ENCODE data around the gene AGAP3.

The AGAP3 gene

DNA sequence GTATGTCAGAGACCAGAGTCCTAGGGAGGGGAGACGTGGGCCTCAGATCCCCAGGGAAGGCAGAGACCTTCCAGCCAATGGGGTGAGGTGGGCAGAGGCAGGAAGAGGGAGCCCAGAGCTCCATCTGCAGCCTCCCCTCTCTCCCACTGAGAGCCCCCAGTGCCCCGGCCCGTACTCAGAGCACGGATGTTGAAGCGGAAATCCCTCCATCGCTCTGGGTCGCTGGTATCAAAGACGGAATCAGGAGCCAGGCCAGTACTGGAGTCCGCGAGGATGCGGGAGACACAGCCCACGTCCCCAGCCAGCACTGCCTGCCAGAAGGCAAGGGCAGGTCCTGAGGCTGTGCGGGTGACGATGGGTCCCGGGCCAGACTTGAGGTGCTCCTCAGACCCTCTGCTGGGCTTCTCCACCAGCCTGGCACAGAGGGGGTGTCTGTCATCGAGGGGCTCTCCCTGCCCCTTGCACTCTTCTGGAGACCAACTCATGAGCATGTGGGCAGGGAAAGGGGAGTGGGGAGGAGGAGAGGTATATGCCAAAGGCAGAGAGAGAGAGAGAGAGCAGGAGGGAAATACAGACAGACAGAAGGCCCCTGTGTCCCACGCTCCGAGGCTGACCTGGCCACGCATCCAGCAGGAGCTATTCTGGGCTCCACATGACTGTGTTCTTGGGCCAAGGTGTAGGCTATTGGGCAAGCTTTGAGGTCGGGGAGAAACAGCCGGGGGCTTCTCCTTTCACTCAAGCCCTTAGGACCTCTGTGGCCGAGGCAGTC is 100.5 kb downstream of the AGAP3 start, which contains the start of gene ASB10:
ASB10 (minus strand) TSS at position 611 of the 769 bp plus-strand sequence; CDS start at position 491, 120 bp downstream.
- DNase-seq (ENCODE audit: low read depth in 2 of 2): no peak

DNA sequence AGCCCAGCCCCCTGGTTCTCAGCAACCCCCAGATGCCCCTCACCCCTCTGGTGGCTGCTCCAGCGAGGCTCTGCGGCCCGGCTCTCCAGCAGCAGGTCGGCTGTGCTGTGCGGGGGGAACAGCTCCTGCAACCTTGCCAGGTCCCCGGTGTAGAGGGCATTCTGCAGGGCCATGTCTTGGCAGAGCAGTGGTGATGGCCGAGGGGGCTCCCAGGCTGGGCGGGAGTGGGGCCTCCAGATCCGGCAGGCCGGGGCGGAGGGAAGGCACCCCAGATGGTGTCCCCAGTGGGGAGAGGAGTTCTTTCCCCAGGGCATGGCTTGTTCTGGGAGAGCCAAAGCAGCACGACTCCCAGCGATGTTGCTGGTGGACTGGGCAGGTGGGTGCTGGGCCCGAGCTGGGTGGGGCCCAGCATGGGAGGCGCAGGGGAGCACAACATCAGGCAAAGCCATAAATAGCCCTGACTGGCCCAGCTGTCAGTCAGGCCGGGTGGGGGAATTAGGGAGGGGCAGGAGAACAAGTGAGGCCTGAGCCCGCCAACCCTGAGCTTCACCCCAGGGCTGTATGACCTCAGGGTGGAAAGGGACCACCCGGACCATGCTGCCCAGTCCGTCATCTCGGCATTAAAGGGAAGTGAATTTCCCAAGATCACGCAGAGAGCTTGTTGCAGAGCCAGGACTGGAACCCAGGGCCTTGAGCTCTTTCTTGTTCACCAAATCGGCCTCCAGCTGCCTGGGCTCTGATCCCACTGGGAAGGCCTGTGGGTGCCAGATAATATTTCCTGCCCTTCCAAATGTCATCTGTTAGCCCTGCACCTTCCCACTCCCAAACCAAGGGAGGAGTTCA is 101.4 kb downstream of the AGAP3 start:
- DNase-seq (ENCODE audit: low read depth in 2 of 2): no peak

- no peak for DNase-seq (ENCODE audit: low read depth in 2 of 2)
Measured at GRCh38 chr7:151188252-151188542, 101.9 kb downstream of the AGAP3 start.

- DNase-seq (ENCODE audit: low read depth in 2 of 2): no peak
Measured at GRCh38 chr7:151189038-151189437, 102.8 kb downstream of the AGAP3 start.

DNA sequence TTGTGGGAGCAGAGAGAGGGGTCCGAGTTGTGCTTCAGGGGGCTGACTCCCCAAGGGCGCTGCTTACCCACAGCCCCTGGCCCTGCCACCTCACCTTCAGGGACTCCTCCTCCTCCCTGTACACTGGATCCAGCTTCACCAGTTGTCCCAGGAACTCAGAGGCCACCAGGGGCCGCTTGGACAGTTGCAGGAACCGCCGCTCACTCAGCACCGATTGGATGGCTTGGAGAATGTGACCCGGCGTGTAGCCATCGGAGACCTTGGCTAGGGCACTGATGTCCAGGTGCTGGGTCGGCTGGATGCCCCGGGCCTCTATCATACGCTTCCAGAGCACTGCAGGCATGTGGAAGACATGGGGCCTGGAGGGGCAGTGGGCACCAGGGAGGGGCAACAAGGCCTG is 105.3 kb downstream of the AGAP3 start:
- no peak for DNase-seq (ENCODE audit: low read depth in 2 of 2)

DNA sequence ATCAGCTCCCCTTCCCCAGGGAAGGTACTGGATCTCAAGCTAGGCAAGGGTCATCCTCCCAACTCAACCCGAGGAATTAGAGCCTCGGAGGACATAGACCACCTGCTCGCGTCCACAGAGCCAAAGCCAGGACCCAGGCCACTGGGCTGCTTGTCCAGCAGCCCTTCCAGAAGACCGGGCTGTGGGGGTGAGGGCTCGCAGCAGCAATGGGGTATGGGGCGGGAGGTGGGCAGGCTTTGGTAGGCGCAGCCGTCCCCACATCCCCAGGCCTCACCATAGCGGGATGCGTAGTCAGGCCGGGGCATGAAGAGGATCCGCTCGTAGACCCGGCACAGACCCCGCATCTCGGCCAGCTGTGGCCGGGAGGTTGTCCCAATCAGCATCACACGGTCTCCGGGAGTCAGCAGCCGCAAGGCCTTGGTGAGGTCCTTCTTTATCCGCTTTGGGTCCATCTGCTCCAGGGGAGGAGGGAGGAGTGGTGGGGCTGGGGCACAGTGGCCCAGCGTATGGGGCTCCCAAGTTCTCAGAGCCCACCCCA is 105.8 kb downstream of the AGAP3 start:
- no peak for DNase-seq (ENCODE audit: low read depth in 2 of 2)

DNA sequence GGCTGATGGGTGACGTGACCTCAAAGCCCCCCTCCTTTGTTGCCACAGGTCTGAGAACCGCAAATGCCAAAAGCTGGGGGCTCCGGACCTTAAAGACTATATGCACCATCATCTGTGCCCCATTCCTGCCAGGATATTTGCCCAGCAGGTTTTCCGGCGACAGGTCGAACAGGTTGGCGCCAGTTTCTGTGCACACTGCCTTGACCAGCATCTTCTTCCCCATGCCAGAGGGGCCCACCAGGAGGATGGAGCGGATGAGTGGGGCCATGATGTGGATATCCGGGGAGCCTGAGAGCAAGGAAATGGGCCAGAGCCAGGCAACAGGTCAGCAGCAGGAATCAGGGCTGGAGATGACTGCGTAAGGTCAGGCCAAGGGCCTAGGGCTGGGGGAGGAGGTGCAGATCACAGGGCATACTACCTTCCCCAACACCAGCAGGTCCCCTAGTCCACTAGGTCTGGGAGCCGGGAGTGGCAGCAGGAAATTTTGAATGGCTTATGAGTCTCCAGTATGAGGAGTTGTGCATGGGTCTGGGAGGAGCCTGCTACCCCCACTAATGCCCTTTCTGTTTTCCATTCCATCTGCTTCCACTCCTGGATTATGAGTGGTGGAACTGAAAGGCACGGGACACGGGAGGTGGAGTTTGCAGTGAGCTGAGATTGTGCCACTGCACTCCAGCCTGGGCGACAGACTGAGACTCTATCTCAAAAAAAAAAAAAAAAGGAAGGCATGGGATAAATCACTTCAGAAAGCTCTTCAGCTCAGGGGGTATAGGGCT is 107.1 kb downstream of the AGAP3 start:
- DNase-seq (ENCODE audit: low read depth in 2 of 2): no peak
